SW480 (cell line): ENCODE results near the gene ACKR3.
A peak's percentile ranks its signal among the peaks of the same experiment; 100 is the strongest.

Source experiments
- DNase-seq: peaks from one replicate; pipeline ENCODE4 v3.0.0-alpha.2; 2016; ENCODE audit warnings: low spot score

The ACKR3 gene

DNA sequence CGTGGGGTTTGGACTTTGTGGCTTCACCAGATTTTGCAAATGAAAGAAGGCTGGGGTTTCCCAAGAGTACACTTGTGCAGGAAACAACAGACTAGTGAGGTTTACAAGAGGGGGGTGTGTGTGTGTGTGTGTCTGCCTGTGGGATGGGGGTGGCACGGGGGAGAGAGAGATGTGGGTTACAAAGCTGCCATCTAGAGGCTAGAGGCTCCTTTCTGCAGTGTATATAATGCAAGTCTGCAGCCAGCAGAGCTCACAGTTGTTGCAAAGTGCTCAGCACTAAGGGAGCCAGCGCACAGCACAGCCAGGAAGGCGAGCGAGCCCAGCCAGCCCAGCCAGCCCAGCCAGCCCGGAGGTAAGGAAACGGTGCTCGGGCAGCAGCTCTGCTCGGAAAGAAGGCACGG lies at the start of gene ACKR3:
Gene ACKR3 (plus strand): TSS at position 253 of the 401 bp plus-strand sequence. CDS start 10,641 bp downstream, outside the sequence.
- DNase-seq, result peak; percentile 60

DNA sequence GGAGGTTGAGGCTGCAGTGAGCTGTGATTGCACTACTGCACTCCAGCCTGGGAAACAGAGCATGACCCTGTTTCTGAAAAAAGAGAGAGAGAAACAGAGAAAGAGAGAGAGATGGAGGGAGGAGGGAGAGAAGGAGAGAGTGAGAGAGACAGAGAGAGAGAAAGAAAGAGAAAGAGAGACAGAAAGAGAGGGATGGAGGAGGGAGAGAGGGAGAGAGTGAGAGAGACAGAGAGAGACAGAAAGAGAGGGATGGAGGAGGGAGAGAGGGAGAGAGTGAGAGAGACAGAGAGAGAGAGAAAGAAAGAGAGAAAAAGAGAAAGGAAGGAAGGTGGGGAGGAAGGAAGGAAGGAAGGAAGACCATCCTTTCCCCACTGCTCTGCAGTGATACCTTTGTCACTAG lies 48.1 kb upstream of the ACKR3 start:
- no peak for DNase-seq

DNA sequence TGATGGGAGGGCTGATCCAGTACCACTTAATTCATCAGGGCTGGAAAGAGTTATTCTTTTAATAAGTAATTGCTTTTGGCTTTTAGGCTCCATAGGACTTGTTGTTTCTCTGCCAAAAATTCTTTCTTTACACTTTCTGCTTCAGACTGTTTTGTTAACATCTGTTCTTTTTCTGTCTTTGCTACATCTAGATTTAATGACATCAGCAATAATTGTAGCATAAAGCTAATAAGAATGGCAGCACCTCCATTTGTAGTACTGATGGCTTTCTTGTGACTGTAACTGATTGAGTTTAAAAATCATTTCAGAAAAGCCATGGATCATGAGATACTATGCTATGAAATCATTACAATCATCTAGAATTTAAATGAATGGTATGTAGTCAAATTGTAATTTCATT lies 46.4 kb upstream of the ACKR3 start:
- DNase-seq, result no peak

DNA sequence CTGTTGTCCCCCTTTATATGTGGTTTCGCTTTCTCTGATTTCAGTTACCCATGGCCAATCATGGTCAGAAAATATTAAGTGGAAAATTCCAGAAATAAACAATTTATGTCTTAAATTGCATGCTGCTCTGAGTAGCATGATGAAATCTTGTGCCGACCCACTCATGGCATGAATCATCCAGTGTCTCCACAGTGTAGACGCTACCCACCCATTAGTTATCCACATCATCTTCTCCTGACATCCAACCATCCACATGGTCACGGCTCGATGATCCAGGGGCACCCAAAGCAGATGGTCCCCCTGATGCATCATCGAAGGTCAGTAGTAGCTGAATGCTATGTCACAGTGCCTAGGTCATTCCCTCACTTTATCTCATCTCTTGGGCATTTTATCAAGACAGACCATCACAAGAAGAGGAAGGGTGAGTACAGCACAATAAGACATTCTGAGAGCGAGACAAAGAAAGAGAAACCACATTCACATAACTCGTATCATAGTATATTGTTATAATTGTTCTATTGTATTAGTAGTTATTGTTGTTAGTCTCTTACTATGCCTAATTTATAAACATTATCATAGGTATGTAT lies 44.1 kb upstream of the ACKR3 start:
- no peak for DNase-seq

DNA sequence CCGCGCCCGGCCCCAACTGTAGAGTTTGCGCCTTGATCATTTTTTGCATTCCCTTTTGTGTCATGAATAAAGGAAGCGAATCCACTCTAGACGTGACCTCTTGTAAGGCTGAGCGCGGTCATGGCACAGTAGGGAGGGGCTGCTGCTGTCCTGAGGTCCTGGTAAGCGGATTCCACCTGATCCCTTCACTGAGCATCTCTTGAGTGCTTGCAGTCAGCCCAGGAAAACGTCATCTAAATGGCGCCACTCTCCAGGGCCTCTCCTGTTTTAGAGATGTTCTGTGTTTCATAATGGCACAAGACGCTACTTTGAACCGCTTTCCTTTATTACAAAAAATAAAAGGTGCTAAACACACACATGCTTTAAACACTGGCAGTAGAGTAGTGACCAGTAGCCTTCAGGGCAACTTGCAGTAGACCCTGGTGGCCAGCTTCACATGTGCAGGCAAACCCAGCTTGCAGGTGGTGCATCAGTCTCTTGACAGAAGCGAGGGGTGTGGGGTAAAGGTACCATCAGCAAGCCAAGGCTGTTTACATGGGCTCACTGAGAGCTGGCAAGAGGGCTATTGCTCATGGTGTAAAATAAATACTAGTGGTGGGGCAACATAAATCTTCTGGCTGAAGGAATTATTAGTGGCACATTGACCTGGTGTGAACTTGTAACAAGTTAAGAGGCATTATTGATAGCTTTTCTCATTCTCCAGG lies 43.0 kb upstream of the ACKR3 start:
- DNase-seq, result no peak

DNA sequence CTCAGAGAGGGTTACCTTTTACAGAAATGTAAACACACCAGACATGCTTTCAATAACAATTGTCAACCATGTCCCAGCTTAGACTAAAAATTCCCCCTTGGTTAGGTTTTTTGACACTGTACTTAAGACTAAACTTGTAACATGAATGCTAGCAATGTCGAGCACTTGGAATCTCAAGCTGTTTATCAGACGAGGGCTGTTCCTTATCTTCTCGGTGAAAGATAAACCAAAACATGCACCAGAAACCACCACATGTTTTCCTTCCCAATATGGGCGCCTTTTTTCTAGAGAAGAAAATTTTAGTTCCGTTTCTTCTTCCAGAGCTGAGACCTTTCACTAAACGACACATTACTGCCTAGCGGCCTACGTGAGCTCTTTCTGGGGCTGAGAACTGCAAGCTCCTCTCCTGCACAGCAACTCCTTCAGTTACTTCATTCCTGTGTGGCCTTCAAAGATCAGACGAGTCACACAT lies 42.4 kb upstream of the ACKR3 start:
- no peak for DNase-seq

DNA sequence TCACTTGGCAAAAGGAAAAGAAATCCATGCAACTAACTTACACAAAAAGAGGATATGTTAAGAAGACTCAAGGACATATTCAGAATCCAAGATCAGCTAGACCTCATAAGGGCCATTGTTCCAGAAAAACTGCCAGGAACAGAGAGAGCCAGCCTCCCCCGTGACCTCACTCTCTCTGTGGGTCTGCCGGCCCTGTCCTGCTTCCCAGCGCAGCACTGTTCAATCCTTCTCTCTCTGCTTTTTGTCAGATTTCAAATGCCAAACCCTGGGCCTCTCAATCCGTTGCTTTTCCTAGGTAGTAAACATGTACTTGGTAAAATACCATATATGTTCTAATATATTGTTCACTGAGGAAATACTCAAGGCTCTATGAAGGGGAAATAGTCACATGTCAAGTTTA lies 40.0 kb upstream of the ACKR3 start:
- no peak for DNase-seq

DNA sequence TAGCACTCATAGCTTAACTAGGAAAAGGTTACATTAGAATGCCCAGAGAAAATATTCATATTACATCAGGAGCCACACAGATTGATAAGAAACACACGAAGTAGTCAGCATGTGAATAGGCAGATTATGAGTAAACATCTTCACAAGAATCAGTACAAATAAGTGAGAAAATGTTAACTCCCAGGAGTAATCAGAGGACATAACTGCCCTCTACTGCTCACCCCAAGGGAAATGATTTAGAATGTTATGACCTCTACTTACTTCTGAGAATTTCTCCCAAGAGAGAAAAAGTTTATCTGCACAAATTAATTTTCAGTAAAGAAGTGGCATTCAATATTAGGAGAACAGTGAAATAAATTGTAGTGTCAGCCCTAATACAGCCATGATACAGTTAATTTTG lies 39.1 kb upstream of the ACKR3 start:
- no peak for DNase-seq

DNA sequence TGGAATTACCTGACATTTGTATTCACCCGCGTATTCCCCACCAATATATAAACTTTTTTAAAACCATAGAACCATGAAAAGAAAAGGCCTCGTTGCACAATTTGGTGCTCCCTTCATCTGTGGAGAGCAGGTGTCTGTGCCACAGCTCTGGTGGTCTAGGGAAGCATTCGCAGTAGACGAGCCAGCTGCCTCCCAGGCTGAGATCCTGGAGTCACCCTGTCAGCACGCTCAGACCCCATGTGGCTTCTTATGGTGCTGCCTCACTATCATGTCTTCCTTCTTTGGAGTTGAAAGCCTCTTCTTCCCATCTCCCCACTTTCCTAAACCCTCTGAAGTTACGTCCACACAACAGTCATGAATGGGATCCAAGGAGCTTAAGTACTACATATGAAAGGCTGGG lies 38.4 kb upstream of the ACKR3 start:
- no peak for DNase-seq

DNA sequence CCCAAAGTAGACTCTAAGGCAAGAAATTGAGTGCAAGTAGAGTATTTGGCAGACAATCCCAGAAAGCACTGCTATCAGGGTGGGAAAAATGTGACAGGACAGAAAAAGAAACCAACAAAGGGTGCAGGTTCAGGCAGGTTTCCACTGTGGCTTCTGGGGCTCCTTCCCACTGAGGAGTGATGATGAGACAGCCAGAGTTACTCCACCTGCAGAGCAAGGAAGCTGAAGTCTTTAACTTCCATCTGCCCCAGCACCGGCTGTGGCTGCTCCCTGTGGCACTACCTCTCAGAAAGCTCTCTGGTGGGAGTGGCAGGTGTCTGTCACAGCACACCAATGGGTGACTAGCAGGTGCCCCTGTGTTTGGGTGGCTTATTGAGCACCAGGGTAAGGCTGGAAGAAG lies 37.6 kb upstream of the ACKR3 start:
- DNase-seq, result no peak

DNA sequence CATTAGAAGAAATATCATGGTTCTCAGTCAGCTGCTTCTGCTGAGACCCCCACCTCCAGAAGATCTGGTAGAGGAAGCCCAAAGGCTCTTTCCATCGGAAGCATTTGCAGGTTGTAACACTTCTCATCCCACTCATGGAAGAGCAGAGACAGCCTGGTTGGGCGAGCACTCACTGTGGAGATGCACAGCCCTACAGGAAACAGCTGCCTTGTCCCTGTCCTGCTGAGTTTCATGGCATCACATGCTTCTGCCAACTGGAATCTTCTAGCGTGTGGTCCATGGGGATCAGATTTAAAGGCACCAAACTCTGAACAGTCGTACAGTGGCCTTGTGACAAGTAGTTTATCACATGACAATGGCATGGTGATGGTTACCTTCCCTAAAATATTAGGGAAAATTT lies 36.3 kb upstream of the ACKR3 start:
- no peak for DNase-seq

DNA sequence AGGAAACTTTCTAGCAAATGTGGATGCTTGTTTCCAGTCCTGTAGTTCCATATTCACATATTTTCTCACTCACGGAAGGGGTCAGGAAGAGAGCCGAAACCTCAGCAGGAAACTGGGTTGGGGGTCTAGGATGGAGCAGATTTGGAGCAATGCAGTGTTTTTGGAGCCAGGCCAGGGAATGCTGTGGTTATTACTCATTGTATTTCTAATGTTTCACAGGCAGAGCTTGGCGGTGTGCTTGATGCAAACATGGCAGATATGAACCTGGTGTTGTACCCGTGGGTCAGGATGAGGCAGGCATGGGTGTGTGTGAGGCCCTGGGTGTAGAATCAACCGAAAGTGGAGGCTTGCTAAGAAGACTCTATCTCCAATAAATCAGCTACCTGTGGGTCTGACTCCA lies 34.6 kb upstream of the ACKR3 start:
- DNase-seq, result no peak

DNA sequence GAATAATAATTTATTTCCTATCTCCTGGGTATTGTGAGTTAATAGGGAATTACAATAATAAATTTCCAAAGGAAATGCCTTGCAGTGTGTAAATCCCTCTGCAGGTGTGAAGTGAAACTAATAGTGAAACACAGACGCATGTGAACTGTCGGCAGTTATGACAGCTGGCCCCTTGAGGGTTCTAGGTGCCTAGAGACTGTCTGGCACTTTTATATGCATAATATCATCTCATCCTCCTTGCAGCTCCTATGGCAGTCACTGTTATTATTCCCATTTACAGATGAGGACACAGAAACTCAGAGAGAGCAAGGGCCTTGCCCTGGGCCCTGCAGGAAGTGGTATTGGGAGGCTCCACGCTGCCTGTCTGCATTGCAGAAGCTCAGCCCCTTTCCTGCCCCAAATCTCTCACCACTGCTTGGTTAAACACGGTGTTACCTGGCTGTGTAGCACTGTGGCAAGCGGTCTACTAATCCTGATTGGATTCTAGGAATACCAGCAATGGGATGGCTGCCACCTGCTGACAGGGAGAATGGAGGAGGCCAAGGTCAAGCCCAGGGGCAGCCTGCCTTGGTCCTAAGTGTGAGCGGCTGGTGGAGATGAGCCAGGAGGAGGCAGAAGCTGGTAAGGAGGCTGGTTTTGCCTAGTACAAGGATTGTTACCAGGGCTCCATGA lies 32.8 kb upstream of the ACKR3 start:
- DNase-seq, result no peak

DNA sequence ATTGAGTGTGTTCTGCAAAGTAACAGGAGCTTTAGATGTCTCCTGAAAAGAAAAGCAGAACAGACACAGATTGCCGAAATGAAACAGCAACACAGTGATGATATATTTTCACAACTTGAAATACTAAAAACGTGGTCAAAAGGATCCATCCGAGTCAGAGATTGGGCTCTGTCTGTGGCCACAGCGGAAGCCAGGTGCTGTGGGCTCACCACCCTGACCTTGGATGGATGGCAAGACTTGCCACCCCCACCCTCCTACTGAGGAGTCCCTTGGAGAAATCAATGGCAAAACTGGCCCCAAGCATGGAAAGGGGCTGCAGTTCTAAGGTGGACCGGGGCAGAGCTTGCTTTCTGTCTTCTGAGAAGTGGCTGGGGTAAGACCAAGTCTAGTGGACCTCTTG lies 31.4 kb upstream of the ACKR3 start:
- no peak for DNase-seq

DNA sequence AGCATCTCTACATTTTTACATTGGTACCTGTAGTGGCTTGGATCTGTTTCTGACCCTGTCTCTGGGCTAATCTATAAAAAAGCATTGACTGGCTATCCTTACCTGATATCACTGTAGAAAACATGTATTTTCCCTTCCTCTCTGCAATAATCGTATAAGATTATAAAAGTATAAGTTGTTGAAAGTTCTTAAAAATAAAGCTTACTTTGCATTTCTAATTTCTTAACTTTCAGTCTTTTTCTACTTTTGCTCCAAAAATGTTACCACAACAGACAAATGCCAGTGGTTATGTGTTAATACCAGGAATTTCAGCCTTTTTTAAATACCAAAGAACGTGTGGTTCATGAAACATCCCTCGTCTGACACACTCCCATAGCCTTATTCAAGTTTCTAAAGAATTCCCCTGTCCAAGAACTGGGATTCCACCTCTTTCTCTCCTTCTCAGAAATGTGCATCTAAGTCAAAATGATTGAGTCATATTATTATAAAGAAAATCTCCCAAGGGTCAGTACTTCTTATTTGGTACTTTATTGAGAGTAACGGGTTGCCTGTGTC lies 28.5 kb upstream of the ACKR3 start:
- DNase-seq, result no peak

DNA sequence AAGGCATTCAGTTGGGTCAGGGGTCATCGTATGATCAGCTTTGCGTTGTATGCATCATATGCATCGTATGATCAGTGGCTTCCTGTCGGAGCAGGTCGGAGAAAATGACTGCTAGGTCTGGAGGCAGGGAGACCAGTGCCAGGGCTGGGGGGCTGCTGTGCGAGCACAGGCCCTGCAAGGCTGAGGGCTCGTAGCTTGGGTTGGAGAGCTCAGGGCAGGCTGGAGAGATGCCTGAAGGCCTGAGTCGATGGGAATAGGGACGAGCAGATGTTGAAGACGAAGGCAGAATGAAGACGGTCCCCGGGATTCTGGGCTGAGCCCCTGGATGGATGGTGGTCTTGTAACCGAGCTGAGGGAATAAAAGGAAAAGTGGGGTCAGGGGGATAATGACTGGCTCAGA lies 25.3 kb upstream of the ACKR3 start:
- DNase-seq, result no peak

DNA sequence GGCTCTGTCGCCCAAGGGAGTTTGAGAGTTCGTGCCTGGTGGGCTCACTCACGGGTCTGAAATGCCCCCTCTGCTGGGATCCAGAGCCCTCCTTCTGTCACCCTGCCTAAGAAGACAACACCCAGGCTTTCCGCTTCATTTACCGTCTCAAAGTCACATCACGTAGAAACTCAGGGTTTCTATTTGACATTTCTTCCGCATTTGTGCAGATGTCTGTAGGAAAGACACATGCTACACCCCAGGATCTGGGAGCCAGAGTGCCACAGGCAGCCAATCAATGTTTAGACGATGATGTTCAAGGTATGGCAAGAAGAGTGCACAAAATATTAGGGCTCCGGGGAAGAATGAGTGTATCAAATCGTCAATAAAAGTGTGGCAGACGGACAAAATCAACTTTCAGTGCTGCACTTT lies 24.4 kb upstream of the ACKR3 start:
- DNase-seq, result no peak

DNA sequence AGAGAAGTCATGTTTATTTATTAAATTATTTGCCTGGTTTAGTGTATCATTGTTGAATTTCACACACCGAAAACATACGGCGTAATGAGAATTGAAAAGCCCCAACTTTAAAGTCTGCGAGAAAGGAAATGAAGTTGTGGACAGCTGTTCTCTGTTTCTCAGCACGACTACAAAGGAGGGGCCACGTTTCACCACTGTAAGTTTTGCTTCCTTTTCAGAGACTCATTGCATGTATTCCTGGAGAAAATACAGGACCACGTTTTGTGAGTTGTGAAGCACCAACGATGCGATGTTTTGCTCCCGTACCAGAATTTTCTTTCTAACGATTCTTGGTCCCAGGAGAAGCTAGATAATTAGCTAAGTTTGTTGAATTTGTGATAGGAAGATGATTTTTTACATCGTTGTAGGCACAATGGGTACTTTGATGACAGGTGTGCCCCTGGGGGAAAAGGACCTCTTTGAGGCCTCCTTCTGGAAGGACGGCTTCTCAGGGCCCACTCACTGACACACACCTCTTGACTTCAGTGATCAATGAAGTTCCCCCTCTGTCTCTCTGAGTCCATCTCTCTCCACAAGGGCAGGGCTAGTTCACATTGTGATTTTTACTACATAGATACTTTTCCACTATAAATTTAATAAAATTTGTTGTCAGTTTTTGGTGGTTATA lies 23.7 kb upstream of the ACKR3 start:
- no peak for DNase-seq

DNA sequence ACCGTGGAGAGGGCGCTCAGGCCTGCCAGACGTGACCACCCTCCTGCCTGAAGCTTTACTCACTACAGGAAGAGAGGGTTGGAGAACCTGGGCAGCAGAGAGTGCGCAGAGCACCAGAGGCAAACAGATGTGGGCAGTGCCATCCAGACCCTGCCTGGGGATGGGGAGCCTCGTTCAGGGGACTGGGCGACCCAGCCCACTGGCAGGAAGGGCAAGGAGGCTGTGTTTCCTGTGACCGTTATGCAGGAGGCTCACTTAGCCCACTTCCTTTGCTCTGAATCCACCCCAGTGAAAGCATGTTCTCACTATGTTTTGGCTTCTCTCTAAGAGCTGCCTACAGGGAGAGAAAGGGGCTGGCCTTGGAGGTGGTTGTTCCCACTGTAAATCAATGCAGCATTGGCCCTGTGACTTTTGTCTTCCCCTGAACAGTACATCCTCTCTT lies 23.0 kb upstream of the ACKR3 start:
- DNase-seq, result no peak

DNA sequence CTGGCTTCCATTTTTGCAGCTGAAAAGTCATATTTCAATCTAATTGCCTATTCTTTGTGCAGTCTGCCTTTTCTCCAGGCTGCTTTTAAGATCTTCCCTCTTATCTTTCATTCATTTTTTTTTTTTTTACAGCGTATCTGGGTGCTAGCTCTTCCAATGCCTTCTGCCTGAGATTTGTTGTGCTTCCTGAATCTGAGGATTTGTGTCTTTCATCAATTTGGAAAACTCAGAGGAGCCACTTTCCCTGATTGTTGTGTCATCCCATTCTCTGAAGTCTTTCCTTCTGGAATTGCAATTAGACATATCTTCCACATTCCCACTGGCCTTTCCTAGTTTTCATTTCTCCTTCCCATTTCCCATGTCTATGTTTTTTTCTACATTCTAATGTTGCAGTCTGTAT lies 21.9 kb upstream of the ACKR3 start:
- no peak for DNase-seq

DNA sequence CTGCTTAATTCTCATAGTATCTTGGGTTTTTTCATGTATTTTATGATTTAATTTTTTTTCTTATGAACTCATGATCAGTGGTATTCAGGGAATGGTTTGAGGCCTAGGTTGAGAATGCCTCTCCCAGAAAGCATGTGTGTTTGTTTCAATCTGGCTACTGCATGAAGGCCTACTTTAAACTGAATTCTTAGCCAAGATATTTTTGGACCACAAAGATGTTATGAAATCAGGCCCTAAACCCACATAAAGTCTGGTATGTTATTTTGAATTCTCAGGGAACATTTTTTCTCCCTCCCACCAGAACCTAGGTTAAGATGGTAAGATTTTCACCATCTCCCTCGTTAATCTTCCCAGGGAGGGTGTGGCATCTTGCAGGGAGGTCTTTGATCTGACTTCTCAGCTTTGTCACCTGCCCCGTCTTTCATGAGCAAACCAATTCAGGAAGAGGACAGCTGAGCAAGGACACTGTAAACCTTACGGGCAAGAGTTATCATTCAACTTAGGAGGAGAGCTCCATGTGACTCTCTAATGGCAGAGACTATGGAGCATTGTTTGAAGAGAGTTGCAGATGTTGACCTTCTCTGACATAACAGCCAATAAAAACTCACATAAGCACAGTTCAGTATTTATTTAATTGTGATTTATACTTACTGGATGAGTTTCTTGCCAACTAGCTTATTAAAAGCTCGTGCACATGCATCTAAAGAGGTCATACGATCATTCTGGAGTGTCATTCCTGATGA lies 21.3 kb upstream of the ACKR3 start:
- no peak for DNase-seq

DNA sequence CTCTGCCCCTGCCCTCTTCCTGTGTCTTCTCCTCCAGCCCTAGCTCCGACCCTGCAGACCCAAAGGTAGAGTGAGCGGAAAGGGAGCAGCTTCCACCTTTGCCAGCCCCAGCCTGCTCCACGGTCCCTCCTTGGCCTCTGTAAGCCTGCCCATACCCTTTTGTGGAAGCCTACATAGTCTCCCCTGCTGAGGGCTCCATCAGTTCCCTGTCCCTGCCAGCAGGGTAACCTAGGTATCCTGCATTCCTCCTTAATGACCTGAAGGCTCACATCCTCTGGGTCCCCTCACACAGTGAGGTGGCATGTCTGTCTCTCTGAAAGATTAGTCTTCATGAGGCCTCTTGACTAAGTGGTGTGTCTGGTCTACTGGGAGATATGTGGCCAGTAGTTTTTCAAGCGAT lies 20.5 kb upstream of the ACKR3 start:
- no peak for DNase-seq
